GM18520 (cell line): ENCODE results near the gene GRID2IP.

ENCODE experiments used
- ATAC-seq: cut with Tn5 transposase; IDR thresholded peaks from one replicate; pipeline ENCODE4 v1.9.1; 2021; ENCODE audit not compliant: unreplicated experiment

GRID2IP gene

GRCh38 chr7:6528401-6529130 is 22.7 kb downstream of the GRID2IP start:
- no peak for ATAC-seq

- no peak for ATAC-seq
Measured at GRCh38 chr7:6526997-6527378, 24.3 kb downstream of the GRID2IP start.

GRCh38 chr7:6520163-6520981 is 30.9 kb downstream of the GRID2IP start:
- ATAC-seq, result no peak

GRCh38 chr7:6516387-6516983 is 34.8 kb downstream of the GRID2IP start:
- no peak for ATAC-seq

DNA sequence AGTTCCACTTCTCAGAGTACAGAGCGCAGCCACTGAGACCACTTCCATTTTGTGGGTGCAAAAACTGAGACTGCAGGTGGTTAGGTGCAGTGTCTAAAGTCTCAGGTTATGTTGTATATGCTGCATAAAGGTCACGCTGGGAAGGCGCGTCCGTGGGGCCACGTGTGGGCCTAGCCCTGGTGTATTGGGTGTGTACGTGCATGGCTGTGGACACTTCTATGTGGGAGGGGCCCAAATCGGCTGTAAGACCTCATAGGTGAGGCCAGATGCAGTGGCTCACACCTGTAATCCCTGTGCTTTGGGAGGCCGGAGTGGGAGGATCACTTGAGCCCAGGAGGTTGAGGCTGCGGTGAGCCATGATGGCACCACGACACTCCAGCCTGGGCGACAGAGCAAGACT is 37.7 kb downstream of the GRID2IP start:
- no peak for ATAC-seq

DNA sequence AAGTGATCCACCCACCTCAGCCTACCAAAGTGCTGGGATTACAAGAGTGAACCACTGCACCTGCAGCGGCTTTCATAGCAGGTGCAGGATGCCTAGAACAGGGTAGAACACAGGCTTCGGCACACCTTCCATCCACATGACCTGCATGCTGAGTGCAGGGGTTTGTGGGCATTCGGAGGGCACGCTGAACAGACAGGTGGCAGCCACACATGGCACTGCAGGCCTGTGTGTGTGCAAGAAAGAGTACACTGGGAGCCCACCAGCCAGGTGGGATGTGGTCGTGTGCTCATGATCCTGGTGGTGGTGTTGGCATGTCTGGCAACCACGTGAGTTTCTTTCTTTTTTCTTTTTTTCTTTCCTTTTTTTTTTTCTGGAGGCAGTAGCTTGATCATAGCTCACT is 38.4 kb downstream of the GRID2IP start:
- ATAC-seq, result no peak

- ATAC-seq, result no peak
Measured at GRCh38 chr7:6510476-6511133, 40.7 kb downstream of the GRID2IP start.

- no peak for ATAC-seq
Measured at GRCh38 chr7:6508950-6509349, 42.3 kb downstream of the GRID2IP start.

DNA sequence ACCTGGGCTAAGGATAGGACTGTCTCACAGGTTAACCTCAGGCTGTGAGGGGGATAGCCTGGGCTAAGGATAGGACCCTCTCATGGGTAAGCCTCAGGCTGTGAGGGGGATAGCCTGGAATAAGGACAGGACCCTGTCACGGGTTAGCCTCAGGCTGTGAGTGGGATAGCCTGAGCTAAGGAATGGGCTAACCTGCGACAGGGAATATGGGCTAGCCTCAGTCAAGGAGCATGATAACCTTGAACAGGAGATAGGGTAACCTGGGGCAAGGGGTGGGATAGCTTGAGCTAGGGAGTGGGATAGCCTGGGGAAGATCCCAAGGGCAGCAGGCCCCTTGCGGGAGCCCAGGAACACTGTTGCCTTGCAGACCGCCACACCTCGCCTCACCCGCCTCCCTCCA is 42.7 kb downstream of the GRID2IP start:
- ATAC-seq, result no peak

DNA sequence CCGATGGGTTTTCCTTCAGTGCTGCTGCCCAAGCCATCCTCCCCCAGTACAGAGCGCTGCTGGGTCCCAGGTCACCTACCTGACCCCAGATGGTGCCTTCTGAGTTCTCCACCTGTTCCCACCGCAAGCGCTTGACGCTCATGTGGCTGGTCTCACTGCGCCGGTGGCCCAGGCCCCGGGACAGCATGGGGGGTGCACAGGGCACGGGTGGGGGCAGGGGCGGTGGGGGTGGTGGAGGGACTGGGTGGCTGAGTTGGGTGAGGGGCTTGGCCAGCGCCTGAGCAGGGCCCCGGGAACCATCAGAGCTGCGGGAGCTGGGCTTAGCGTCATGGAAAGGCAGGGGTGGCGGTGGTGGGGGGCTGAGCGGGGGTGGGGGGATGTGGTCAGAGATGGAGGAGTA is 43.4 kb downstream of the GRID2IP start:
- no peak for ATAC-seq

- ATAC-seq, result no peak
Measured at GRCh38 chr7:6505685-6506559, 45.3 kb downstream of the GRID2IP start.

DNA sequence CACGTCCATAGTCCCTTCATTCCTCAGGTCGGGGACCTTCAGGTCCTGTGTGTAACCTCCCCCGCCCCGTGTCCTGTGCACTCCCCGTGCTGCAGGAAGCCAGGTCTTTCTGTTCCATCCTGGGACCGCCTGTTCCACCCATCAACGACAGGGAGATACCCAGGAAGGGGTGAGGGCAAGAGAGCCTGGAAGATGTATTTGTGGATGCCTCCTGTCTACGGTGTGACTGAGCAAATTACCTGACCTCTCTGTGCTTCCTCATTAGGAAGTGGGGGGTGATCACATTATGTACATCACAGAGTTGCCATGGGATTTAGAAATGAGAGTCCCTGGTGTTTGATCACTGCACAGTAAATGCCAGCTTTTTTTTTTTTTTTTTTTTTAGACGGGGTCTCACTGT is 46.3 kb downstream of the GRID2IP start:
- ATAC-seq, result no peak

GRCh38 chr7:6502886-6503285 is 48.4 kb downstream of the GRID2IP start:
- no peak for ATAC-seq

- ATAC-seq, result no peak
Measured at GRCh38 chr7:6501586-6502564, 49.4 kb downstream of the GRID2IP start.

DNA sequence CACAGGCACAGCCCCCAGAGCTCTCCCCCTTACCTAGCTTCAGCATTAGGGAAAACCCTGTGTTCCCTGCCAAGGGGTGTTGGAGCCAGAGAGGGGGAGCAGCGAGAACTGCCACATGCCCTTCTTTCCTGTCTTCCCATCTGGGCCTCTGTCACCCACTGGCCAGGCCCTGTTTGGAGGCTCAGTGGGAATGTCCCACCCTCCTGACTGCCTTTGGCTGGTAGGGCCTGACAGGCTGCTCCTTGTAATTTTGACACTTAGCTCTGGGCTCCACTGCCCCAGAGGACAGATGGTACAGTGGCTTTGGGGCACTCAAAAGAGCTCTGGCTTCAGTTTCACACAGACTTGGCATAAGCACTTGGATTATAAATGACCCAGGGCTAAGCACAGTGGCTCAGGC is 50.6 kb downstream of the GRID2IP start:
- no peak for ATAC-seq

- ATAC-seq, result no peak
Measured at GRCh38 chr7:6497994-6498393, 53.3 kb downstream of the GRID2IP start.

GRCh38 chr7:6497637-6497905 is 53.7 kb downstream of the GRID2IP start:
- ATAC-seq, result no peak

DNA sequence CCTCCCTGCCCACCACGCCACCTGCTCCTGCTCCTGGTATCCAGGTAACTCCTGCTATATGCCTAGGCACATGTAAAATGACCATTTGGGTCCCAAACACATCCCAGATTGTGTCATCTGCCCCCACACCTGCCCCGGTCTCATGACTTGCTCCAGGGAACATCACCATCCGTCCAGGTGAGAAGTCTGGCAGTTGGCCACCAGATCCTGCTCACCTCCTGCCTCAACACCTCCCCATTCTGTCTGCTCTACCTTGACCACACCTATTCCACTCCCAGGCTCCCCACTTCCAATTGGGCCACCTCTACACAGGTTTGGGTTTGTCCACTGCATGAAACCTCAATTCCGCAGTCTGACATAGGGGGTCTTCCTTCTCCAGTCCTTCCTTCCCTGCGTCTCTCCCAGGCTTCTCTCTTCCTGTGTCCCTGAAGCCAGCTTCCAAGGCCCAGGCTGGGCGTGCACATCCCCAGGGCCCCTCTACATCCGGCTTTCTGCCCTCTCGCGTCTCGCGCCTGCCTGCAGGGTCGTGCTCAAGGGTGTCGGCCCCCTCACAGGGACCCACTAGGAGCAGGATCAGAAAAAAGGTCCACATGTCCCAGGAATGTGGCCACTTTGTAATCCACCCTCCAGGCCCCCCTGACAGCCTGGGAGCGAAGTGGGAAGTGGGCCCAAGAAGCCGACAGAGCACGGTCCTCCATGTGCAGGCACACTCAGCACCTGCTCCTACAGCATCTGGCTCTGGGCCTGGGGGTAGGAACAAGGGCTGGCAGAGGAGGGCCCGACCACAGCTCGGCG is 54.2 kb downstream of the GRID2IP start:
- no peak for ATAC-seq
